Trophoblast cell (in vitro differentiated cells and primary cell): ENCODE results near the gene PTPN13.

Experiments
- DNase-seq, 2 donors: peaks; one replicate each; pipeline ENCODE4 v3.0.0-alpha.2; 2016
- H2AFZ ChIP-seq: 2 replicates; pipeline ENCODE4 v1.6.1; 2013; ENCODE audit warnings: low read length, moderate library complexity, mild to moderate bottlenecking; ENCODE audit not compliant: insufficient read depth, poor library complexity
- H2AK5ac ChIP-seq: 2 replicates; pipeline ENCODE4 v1.6.1; 2013; ENCODE audit warnings: mild to moderate bottlenecking, low read length
- H2BK120ac ChIP-seq: 2 replicates; pipeline ENCODE4 v1.6.1; 2013; ENCODE audit warnings: low read length, mild to moderate bottlenecking, moderate library complexity; ENCODE audit not compliant: insufficient read depth, poor library complexity
- H2BK12ac ChIP-seq: 2 replicates; pipeline ENCODE4 v1.6.1; 2013; ENCODE audit warnings: mild to moderate bottlenecking, low read length, moderate library complexity
- H2BK5ac ChIP-seq: 2 replicates; pipeline ENCODE4 v1.6.1; 2013; ENCODE audit warnings: low read length, low read depth, moderate library complexity, mild to moderate bottlenecking; ENCODE audit not compliant: poor library complexity
- H3K14ac ChIP-seq: 2 replicates; pipeline ENCODE4 v1.6.1; 2013; ENCODE audit warnings: mild to moderate bottlenecking, low read length
- H3K18ac ChIP-seq: 2 replicates; pipeline ENCODE4 v1.6.1; 2013; ENCODE audit warnings: mild to moderate bottlenecking, low read length
- H3K23ac ChIP-seq: 2 replicates; pipeline ENCODE4 v1.6.1; 2013; ENCODE audit warnings: low read length
- H3K27ac ChIP-seq: 2 replicates; pipeline ENCODE4 v1.5.1; 2013; ENCODE audit warnings: low read depth, mild to moderate bottlenecking, inconsistent platforms, low read length, moderate library complexity
- H3K27me3 ChIP-seq: 2 replicates; pipeline ENCODE4 v1.6.1; 2013; ENCODE audit warnings: inconsistent platforms, mild to moderate bottlenecking, low read length, moderate library complexity; ENCODE audit not compliant: insufficient read depth
- H3K36me3 ChIP-seq, 2 experiments: 1 replicate in 1 of 2; 2 replicates in 1 of 2; pipeline ENCODE4 v1.6.1; 2013; ENCODE audit warnings: low read length in 2 of 2, mild to moderate bottlenecking in 2 of 2, moderate library complexity in 1 of 2; ENCODE audit not compliant: insufficient read depth in 2 of 2, control insufficient read depth in 1 of 2
- H3K4ac ChIP-seq: 2 replicates; pipeline ENCODE4 v1.6.1; 2013; ENCODE audit warnings: low read depth, mild to moderate bottlenecking, low read length, moderate library complexity
- H3K4me1 ChIP-seq, 2 experiments: 1 replicate in 1 of 2; 2 replicates in 1 of 2; pipeline ENCODE4 v1.6.1; 2013; ENCODE audit warnings: low read length in 2 of 2, mild to moderate bottlenecking in 2 of 2, moderate library complexity in 1 of 2; ENCODE audit not compliant: insufficient read depth in 2 of 2, control insufficient read depth in 1 of 2
- H3K4me2 ChIP-seq: 2 replicates; pipeline ENCODE4 v1.6.1; 2013; ENCODE audit warnings: inconsistent platforms, mild to moderate bottlenecking, low read length, moderate library complexity
- H3K4me3 ChIP-seq: 2 replicates; pipeline ENCODE4 v1.5.1; 2013; ENCODE audit warnings: mild to moderate bottlenecking, low read depth, low read length, inconsistent platforms
- H3K79me1 ChIP-seq: one replicate; pipeline ENCODE4 v1.6.1; 2013; ENCODE audit warnings: low read length
- H3K79me2 ChIP-seq: 2 replicates; pipeline ENCODE4 v1.6.1; 2013; ENCODE audit warnings: low read length, mild to moderate bottlenecking; ENCODE audit not compliant: control insufficient read depth, insufficient read depth, poor library complexity
- H3K9ac ChIP-seq: 2 replicates; pipeline ENCODE4 v1.6.1; 2013; ENCODE audit warnings: mild to moderate bottlenecking, low read length
- H3K9me3 ChIP-seq: 2 replicates; pipeline ENCODE4 v1.6.1; 2013; ENCODE audit warnings: low read depth, mild to moderate bottlenecking, control low read depth, inconsistent platforms, low read length; ENCODE audit not compliant: insufficient read depth
- H4K12ac ChIP-seq: 2 replicates; pipeline ENCODE4 v1.6.1; 2013; ENCODE audit warnings: low read depth, mild to moderate bottlenecking, low read length, moderate library complexity
- H4K8ac ChIP-seq: 2 replicates; pipeline ENCODE4 v1.6.1; 2013; ENCODE audit warnings: low read depth, mild to moderate bottlenecking, low read length, moderate library complexity
- H4K91ac ChIP-seq: one replicate; pipeline ENCODE4 v1.6.1; 2013; ENCODE audit warnings: low read depth, mild to moderate bottlenecking, low read length, moderate library complexity
- WGBS: extraction: QIAGEN DNeasy Blood & Tissue Kit; methylation state at CpG from one replicate; pipeline ENCODE4 v1.1.7; 2013; ENCODE audit warnings: missing lambda C conversion rate; ENCODE audit not compliant: insufficient read length, insufficient coverage; ENCODE audit errors: extremely low coverage; 5-methylcytosine and 5-hydroxymethylcytosine counted together

The PTPN13 gene

DNA sequence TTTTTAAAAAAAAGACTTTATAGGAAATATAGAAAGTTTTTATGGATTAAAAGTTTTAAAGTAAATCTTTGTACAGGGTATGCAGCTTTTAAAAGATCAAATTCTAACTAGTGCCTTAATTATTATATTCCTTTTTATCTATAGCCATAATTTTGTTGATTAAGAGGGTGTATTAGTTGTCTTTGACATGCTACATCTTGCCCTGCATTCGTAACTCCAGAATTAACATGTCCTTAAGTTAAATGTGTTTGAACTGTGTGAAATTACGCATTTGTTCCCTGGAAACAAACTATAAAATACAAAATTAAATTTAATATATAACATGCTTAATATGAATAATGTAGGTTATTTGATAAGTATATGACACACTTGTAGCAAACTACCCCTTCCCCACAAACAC is 66.3 kb downstream of the PTPN13 start:
- H3K18ac ChIP-seq, result no peak overlapping the region
- no peaks in the 10 kb centered on the region for H3K27me3 ChIP-seq
- no peak overlapping the region for H2AK5ac ChIP-seq
- H3K9ac ChIP-seq, result no peak overlapping the region
- H4K12ac ChIP-seq, result no peak overlapping the region
- H3K27ac ChIP-seq, result no peak overlapping the region
- H3K4me1 ChIP-seq, result no peaks in the 10 kb centered on the region
- no peak overlapping the region for H2BK5ac ChIP-seq
- H3K14ac ChIP-seq, result no peak overlapping the region
- H3K23ac ChIP-seq, result no peak overlapping the region
- no peak overlapping the region for H3K4ac ChIP-seq
- H2BK120ac ChIP-seq, result no peak overlapping the region
- no peaks in the 10 kb centered on the region for H3K36me3 ChIP-seq
- WGBS, result no CpG with 5 or more reads among the region's 2 CpGs
- no peak overlapping the region for H2AFZ ChIP-seq
- H4K8ac ChIP-seq, result no peak overlapping the region
- H3K9me3 ChIP-seq, result no peaks in the 10 kb centered on the region
- no peak overlapping the region for H3K4me3 ChIP-seq
- no peak overlapping the region for H4K91ac ChIP-seq
- no peak overlapping the region for H2BK12ac ChIP-seq
- DNase-seq, result no peak
- no peak overlapping the region for H3K4me2 ChIP-seq
- H3K79me2 ChIP-seq, result no peaks in the 10 kb centered on the region
- H3K79me1 ChIP-seq, result no peaks in the 10 kb centered on the region

DNA sequence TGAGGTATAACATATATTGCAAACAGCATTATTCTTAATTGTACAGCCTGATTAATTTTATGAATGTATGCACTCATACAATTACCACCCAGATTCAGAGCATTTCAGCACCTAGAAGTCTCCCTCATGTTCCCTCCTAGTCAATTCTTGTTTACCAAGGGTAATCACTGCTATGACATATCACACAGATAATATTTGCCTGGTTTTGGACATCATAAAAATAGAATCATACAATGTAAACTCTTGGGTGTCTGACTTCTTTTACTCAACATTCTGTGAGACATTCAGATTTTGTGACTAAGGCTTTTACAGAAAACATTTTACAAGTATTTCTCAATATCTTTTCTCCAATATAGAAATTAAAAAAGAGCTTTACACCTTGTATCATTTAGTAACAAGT is 66.9 kb downstream of the PTPN13 start:
- H3K4ac ChIP-seq, result no peak overlapping the region
- H3K4me1 ChIP-seq, result no peaks in the 10 kb centered on the region
- H3K23ac ChIP-seq, result no peak overlapping the region
- no peak overlapping the region for H4K12ac ChIP-seq
- no peak overlapping the region for H2AK5ac ChIP-seq
- H2BK5ac ChIP-seq, result no peak overlapping the region
- no peak for DNase-seq
- H3K18ac ChIP-seq, result no peak overlapping the region
- H4K91ac ChIP-seq, result no peak overlapping the region
- no peak overlapping the region for H3K9ac ChIP-seq
- no peak overlapping the region for H2BK12ac ChIP-seq
- H3K14ac ChIP-seq, result no peak overlapping the region
- no peaks in the 10 kb centered on the region for H3K79me2 ChIP-seq
- no peaks in the 10 kb centered on the region for H3K36me3 ChIP-seq
- no peak overlapping the region for H3K27ac ChIP-seq
- H2BK120ac ChIP-seq, result no peak overlapping the region
- H3K4me3 ChIP-seq, result no peak overlapping the region
- H4K8ac ChIP-seq, result no peak overlapping the region
- no peaks in the 10 kb centered on the region for H3K9me3 ChIP-seq
- H3K27me3 ChIP-seq, result no peaks in the 10 kb centered on the region
- no peak overlapping the region for H3K4me2 ChIP-seq
- H2AFZ ChIP-seq, result no peak overlapping the region
- no peaks in the 10 kb centered on the region for H3K79me1 ChIP-seq

- no peak overlapping the region for H3K9ac ChIP-seq
- no peak overlapping the region for H4K8ac ChIP-seq
- no peak overlapping the region for H2BK5ac ChIP-seq
- no peak overlapping the region for H3K14ac ChIP-seq
- no peak overlapping the region for H2AFZ ChIP-seq
- no peaks in the 10 kb centered on the region for H3K79me1 ChIP-seq
- no peak overlapping the region for H3K4me2 ChIP-seq
- H3K9me3 ChIP-seq, result no peaks in the 10 kb centered on the region
- H3K18ac ChIP-seq, result no peak overlapping the region
- no peak overlapping the region for H3K23ac ChIP-seq
- no peaks in the 10 kb centered on the region for H3K36me3 ChIP-seq
- H3K79me2 ChIP-seq, result no peaks in the 10 kb centered on the region
- H3K27me3 ChIP-seq, result no peaks in the 10 kb centered on the region
- H2BK120ac ChIP-seq, result no peak overlapping the region
- no peak overlapping the region for H2BK12ac ChIP-seq
- no peak overlapping the region for H3K4ac ChIP-seq
- H2AK5ac ChIP-seq, result no peak overlapping the region
- H3K4me3 ChIP-seq, result no peak overlapping the region
- no peak overlapping the region for H4K12ac ChIP-seq
- H3K27ac ChIP-seq, result no peak overlapping the region
- WGBS, result no CpG with 5 or more reads among the region's 1 CpG
- no peaks in the 10 kb centered on the region for H3K4me1 ChIP-seq
- DNase-seq, result no peak
- H4K91ac ChIP-seq, result no peak overlapping the region
Observed at GRCh38 chr4:86661418-86661817, 67.3 kb downstream of the PTPN13 start.

GRCh38 chr4:86664959-86665358 is 70.8 kb downstream of the PTPN13 start:
- Histone ChIP-seq H2BK5ac (no peak overlapping the region), H3K4me3 (no peak overlapping the region), H2AFZ (no peak overlapping the region), H3K9me3 (no peaks in the 10 kb centered on the region), H3K79me1 (no peaks in the 10 kb centered on the region), H4K12ac (no peak overlapping the region), H2AK5ac (no peak overlapping the region), H3K4me1 (no peaks in the 10 kb centered on the region), H3K27ac (no peak overlapping the region), H2BK12ac (no peak overlapping the region), H3K4me2 (no peak overlapping the region), H4K91ac (no peak overlapping the region), H3K79me2 (no peaks in the 10 kb centered on the region), H3K36me3 (no peaks in the 10 kb centered on the region), H3K9ac (no peak overlapping the region), H2BK120ac (no peak overlapping the region), H3K4ac (no peak overlapping the region), H4K8ac (no peak overlapping the region), H3K14ac (no peak overlapping the region), H3K27me3 (no peaks in the 10 kb centered on the region), H3K23ac (no peak overlapping the region), H3K18ac (no peak overlapping the region)
- WGBS, result no CpG with 5 or more reads among the region's 1 CpG
- DNase-seq, result no peak

- no peak overlapping the region for H3K14ac ChIP-seq
- H3K79me1 ChIP-seq, result no peaks in the 10 kb centered on the region
- H3K18ac ChIP-seq, result no peak overlapping the region
- H3K9ac ChIP-seq, result no peak overlapping the region
- H4K8ac ChIP-seq, result no peak overlapping the region
- no peak overlapping the region for H3K4me2 ChIP-seq
- no peaks in the 10 kb centered on the region for H3K4me1 ChIP-seq
- no peak overlapping the region for H2BK5ac ChIP-seq
- H3K9me3 ChIP-seq, result peaks cover 1% of the 10 kb centered on the region
- no peak overlapping the region for H2BK12ac ChIP-seq
- H3K27ac ChIP-seq, result no peak overlapping the region
- DNase-seq, result no peak
- no peak overlapping the region for H3K4ac ChIP-seq
- no CpG with 5 or more reads among the region's 1 CpG for whole genome bisulfite sequencing
- no peak overlapping the region for H4K12ac ChIP-seq
- no peaks in the 10 kb centered on the region for H3K36me3 ChIP-seq
- H2AFZ ChIP-seq, result no peak overlapping the region
- no peaks in the 10 kb centered on the region for H3K79me2 ChIP-seq
- H2BK120ac ChIP-seq, result no peak overlapping the region
- H3K4me3 ChIP-seq, result no peak overlapping the region
- no peak overlapping the region for H3K23ac ChIP-seq
- no peaks in the 10 kb centered on the region for H3K27me3 ChIP-seq
- H4K91ac ChIP-seq, result no peak overlapping the region
- no peak overlapping the region for H2AK5ac ChIP-seq
Observed at GRCh38 chr4:86670298-86670697, 76.2 kb downstream of the PTPN13 start.
